K562 (cell line): ENCODE results near the gene HOXC11. TPM values are rescaled to one million over a fixed set of nuclear protein-coding genes. Genes with fewer than 3 reads are reported as not detected.

Source experiments
- ATAC-seq: fragments of 200-7000 bp; cut with Tn5 transposase; 3 replicates; pipeline ENCODE4 v1.9.1; 2020; ENCODE audit warnings: moderate library complexity
- BruUV-seq: library from RNA; stranded (reverse); fragments of 400-500 nt; replicated peaks from 2 replicates; lab custom pipeline; 2021; lab: Mats Ljungman, UMichigan
- CTCF ChIA-PET: fragments of 300-600 bp; formaldehyde crosslinking; extraction: SDS; loops from one replicate; lab custom pipeline; 2021; ENCODE audit warnings: low intra/inter-chr PET ratio; lab: Yijun Ruan, JAX
- POLR2A ChIA-PET: fragments of 300-600, 350-650 bp; sonication (Branson Sonifier 250); formaldehyde crosslinking; extraction: SDS; loops from one replicate; lab custom pipeline; 2021; ENCODE audit warnings: antibody characterized with exemption, inconsistent platforms; lab: Yijun Ruan, JAX
- DNase-seq, 4 experiments: peaks; one replicate each; pipeline versions ENCODE4 v3.0.0 to v3.0.0-alpha.2; 2011 to 2018; ENCODE audit warnings: low spot score in 3 of 4, mixed read lengths in 3 of 4; ENCODE audit errors: extremely low read depth in 1 of 4
- FAIRE-seq: peaks from 2 replicates; lab custom pipeline; 2011; peaks lifted over from hg19 to GRCh38; lab: Jason Lieb, UNC
- H2AFZ ChIP-seq: 2 replicates; pipeline ENCODE4 v1.6.0; 2011; ENCODE audit warnings: low read depth, low read length, control low read depth, inconsistent platforms
- H3K27ac ChIP-seq: fragments of 200-600 bp; 3 replicates; pipeline ENCODE4 v1.8.0; 2011; ENCODE audit warnings: low read depth, mild to moderate bottlenecking, control low read depth, inconsistent platforms, low read length, moderate library complexity, mixed read lengths; ENCODE audit errors: extremely low read depth
- H3K27me3 ChIP-seq, 2 experiments: fragments of 300-600 bp in 1 of 2; 2 replicates in 1 of 2; 3 replicates in 1 of 2; pipeline versions ENCODE4 v1.6.0 to v1.8.0; 2011; ENCODE audit warnings: inconsistent platforms in 2 of 2, low read length in 2 of 2, mild to moderate bottlenecking in 1 of 2, mixed read lengths in 1 of 2, moderate library complexity in 1 of 2; ENCODE audit not compliant: control insufficient read depth in 2 of 2, insufficient read depth in 2 of 2
- H3K36me3 ChIP-seq: fragments of 300-600 bp; 3 replicates; pipeline ENCODE4 v1.8.0; 2011; ENCODE audit warnings: mild to moderate bottlenecking, low read length, inconsistent platforms; ENCODE audit not compliant: control insufficient read depth, insufficient read depth
- H3K4me1 ChIP-seq, 2 experiments: fragments of 200-600 bp in 1 of 2; replicated peaks in 1 of 2; 2 replicates in 1 of 2; 3 replicates in 1 of 2; pipeline versions ENCODE4 v1.5.1 to v1.8.0; 2011; ENCODE audit warnings: inconsistent platforms in 2 of 2, low read length in 2 of 2, mild to moderate bottlenecking in 1 of 2, mixed read lengths in 1 of 2, moderate library complexity in 1 of 2; ENCODE audit not compliant: control insufficient read depth in 2 of 2, insufficient read depth in 2 of 2
- H3K4me2 ChIP-seq: 2 replicates; pipeline ENCODE4 v1.6.1; 2011; ENCODE audit warnings: low read length, control low read depth, inconsistent platforms, mixed read lengths; ENCODE audit not compliant: insufficient read depth
- H3K4me3 ChIP-seq: fragments of 200-600 bp; sonication (generic), shearing (Covaris generic); 2 replicates; pipeline ENCODE4 v1.5.1; 2016; ENCODE audit warnings: control low read depth, inconsistent platforms
- H3K79me2 ChIP-seq: fragments of 200-600 bp; 3 replicates; pipeline ENCODE4 v1.8.0; 2011; ENCODE audit warnings: low read length, inconsistent platforms; ENCODE audit not compliant: control insufficient read depth, insufficient read depth
- H3K9ac ChIP-seq, 2 experiments: 2 replicates each; pipeline versions ENCODE4 v1.6.0 to v1.6.1; 2011; ENCODE audit warnings: low read depth in 2 of 2, low read length in 2 of 2, control low read depth in 1 of 2, inconsistent platforms in 1 of 2, mild to moderate bottlenecking in 1 of 2, mixed read lengths in 1 of 2; ENCODE audit not compliant: insufficient read depth in 1 of 2
- H3K9me1 ChIP-seq: one replicate; pipeline ENCODE4 v1.6.0; 2011; ENCODE audit warnings: inconsistent platforms, mild to moderate bottlenecking, low read length, moderate library complexity; ENCODE audit not compliant: control insufficient read depth, insufficient read depth
- H3K9me3 ChIP-seq: replicated peaks from 2 replicates; pipeline ENCODE4 v1.5.1; 2011; ENCODE audit warnings: low read depth, low read length, inconsistent platforms; ENCODE audit not compliant: control insufficient read depth, insufficient read depth
- H4K20me1 ChIP-seq: replicated peaks from 2 replicates; pipeline ENCODE4 v1.6.1; 2011; ENCODE audit warnings: low read length, inconsistent platforms, mixed read lengths; ENCODE audit not compliant: control insufficient read depth, insufficient read depth
- CBX8 ChIP-seq: fragments of 200-600 bp; sonication (generic); IDR thresholded peaks from 2 replicates; pipeline ENCODE4 v1.6.1; 2012; ENCODE audit warnings: borderline replicate concordance, mixed run types, low read depth, mild to moderate bottlenecking, moderate library complexity, mixed read lengths, low read length, control low read depth, inconsistent platforms; ENCODE audit not compliant: poor library complexity, severe bottlenecking; ENCODE audit errors: extremely low read depth
- HMGN3 ChIP-seq: IDR thresholded peaks from 2 replicates; pipeline ENCODE4 v1.6.1; 2011; ENCODE audit warnings: borderline replicate concordance, low read depth, mild to moderate bottlenecking, mixed read lengths, low read length; ENCODE audit not compliant: insufficient read length; ENCODE audit errors: extremely low read depth
- KAT2B ChIP-seq: IDR thresholded peaks from one replicate; pipeline ENCODE4 v1.6.1; 2012; ENCODE audit warnings: low read depth, mild to moderate bottlenecking, control low read depth, inconsistent platforms, low read length, moderate library complexity
- ZFPM2 ChIP-seq: fragments of 250-450 bp; sonication (Bioruptor Pico); IDR thresholded peaks from 2 replicates; pipeline ENCODE4 v1.5.1; 2022; ENCODE audit warnings: mild to moderate bottlenecking
- ZNF384 ChIP-seq: IDR thresholded peaks from 2 replicates; pipeline ENCODE4 v1.6.1; 2012; ENCODE audit warnings: low read depth, low read length, improper control_type of control experiment
- WGBS: fragments of 100-300 bp; shearing (Covaris generic); methylation state at CpG from one replicate; pipeline ENCODE4 v1.1.6; 2016; ENCODE audit warnings: low coverage, mixed read lengths; ENCODE audit not compliant: insufficient coverage; ENCODE audit errors: missing lambda C conversion rate; 5-methylcytosine and 5-hydroxymethylcytosine counted together
- in situ Hi-C: fragments of 300-500 bp; cut with MboI; formaldehyde crosslinking; loops from 4 replicates; pipeline ENCODE4 v1.15.0; 2018; ENCODE audit warnings: inconsistent platforms, mixed read lengths
- intact Hi-C: fragments of 100-400 bp; cut with micrococcal nuclease; formaldehyde crosslinking; loops from 2 replicates; pipeline ENCODE4 v1.14.2; 2022
- polyA plus RNA-seq, 8 experiments: library from polyadenylated mRNA; depleted of rRNA in 4 of 8; stranded (reverse) in 5 of 8; unstranded in 3 of 8; fragments of >200 nt; fragmentation: Nextera tagmentation in 2 of 8; fragmentation: Illumina TruSeq in 1 of 8; extraction: Ambion mirVana in 2 of 8; extraction: Trizol in 1 of 8; gene quantifications; 2 replicates each; pipeline versions ENCODE4 v1.2.1 to v1.2.3, GENCODE V29; 2011 to 2014; ENCODE audit warnings: inconsistent platforms in 1 of 8, missing spikeins in 1 of 8
- total RNA-seq, 7 experiments: library from RNA; depleted of rRNA in 6 of 7; stranded (reverse); fragments of >200 nt in 6 of 7; fragmentation: Illumina TruSeq in 2 of 7; extraction: Trizol in 2 of 7; gene quantifications; 2 replicates each; pipeline versions ENCODE4 v1.2.1 to v1.2.3, GENCODE V29; 2011 to 2021; ENCODE audit warnings: low replicate concordance in 1 of 7
- TF ChIP-seq, protein P1 (sequence below), 2 experiments: fragments of 250-450 bp in 1 of 2; fragments of 450-650 bp in 1 of 2; sonication (Bioruptor Pico) in 1 of 2; IDR thresholded peaks; 2 replicates each; pipeline versions ENCODE4 v1.6.1 to v1.8.0; 2016 to 2021; ENCODE audit warnings: mild to moderate bottlenecking in 2 of 2, moderate library complexity in 2 of 2, missing compliant biosample characterization in 1 of 2, missing genetic modification characterization in 1 of 2

Gene HOXC11
- total and polyA plus RNA-seq, 9 of the 15 experiments (the other 6 are each of a cell fraction or from before 2014, with no cell fraction given): not detected

- Histone ChIP-seq H3K4me3 (no peak overlapping the region), H3K4me2 (no peak overlapping the region), H3K27ac (no peak overlapping the region), H3K27me3 (peaks cover 68 to 92% of the 10 kb centered on the region in 2 experiments), H3K36me3 (no peaks in the 10 kb centered on the region), H3K9me1 (no peaks in the 10 kb centered on the region), H3K79me2 (no peaks in the 10 kb centered on the region), H3K9ac (no peak overlapping the region), H4K20me1 (peaks cover 5% of the 10 kb centered on the region), H3K9me3 (no peaks in the 10 kb centered on the region), H2AFZ (no peak overlapping the region), H3K4me1 (peaks cover 0 to 25% of the 10 kb centered on the region in 2 experiments; a peak in 2 of 5 replicates)
- ChIA-PET CTCF (no interaction called here), POLR2A (interaction anchor here (0.7 kb wide), 1 partner anchor 19 kb away, joined by 3 read pairs; no protein-coding TSS in a partner anchor)
- FAIRE-seq (no peak), ATAC-seq (no peak), DNase-seq (no peak)
- BruUV-seq: no TSS peak
- no peak for TF ChIP-seq ZNF384
- no peak for TF ChIP-seq KAT2B
- no peak for TF ChIP-seq ZFPM2 (CRISPR knock-in tag)
- TF ChIP-seq, protein P1, sequence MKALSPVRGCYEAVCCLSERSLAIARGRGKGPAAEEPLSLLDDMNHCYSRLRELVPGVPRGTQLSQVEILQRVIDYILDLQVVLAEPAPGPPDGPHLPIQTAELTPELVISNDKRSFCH (CRISPR knock-in tag; IDR thresholded peaks at IDR 0.05): no peak
- TF ChIP-seq, protein P1 (tag; IDR thresholded peaks at IDR 0.05): no peak
- TF ChIP-seq CBX8: no peak
- TF ChIP-seq HMGN3: no peak
- 0% methylated on average over 4 of the region's 4 CpGs for WGBS
- in situ Hi-C loops (no loop called here), intact Hi-C loops (no loop called here)
Measured at GRCh38 chr12:53970451-53970850, 2.5 kb upstream of the HOXC11 start.
